Measurements from ENCODE around the gene PLEKHA6.

Gene PLEKHA6

DNA sequence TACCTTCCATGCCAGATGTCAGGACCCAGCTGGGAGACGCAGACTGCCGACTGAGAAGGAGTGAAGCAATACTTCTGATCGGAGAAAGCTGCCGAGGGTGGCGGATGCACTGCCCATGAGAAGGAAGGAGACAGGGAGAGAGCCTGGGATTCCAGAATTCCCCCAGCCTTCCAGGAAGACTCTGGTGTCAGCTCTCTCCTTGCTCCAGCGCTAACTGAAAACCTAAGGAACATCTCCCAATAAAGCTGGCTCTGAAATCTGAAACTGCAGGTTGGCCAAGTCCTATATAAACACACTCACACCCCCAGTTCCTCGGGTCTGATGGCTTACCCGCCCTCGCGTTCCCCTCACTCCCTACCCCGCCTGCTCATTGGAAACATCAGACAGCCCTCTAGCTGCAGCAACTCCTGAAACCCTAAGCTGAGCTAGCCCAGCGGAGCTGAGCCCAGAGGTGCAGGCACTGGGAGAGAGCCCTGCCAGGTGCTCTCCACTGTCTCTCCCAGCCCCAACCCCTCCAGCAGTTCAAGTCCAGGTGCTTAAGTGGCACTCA, 52.3 kb downstream of the PLEKHA6 start:
- DNase-seq: peak; percentile 92 to 98

DNA sequence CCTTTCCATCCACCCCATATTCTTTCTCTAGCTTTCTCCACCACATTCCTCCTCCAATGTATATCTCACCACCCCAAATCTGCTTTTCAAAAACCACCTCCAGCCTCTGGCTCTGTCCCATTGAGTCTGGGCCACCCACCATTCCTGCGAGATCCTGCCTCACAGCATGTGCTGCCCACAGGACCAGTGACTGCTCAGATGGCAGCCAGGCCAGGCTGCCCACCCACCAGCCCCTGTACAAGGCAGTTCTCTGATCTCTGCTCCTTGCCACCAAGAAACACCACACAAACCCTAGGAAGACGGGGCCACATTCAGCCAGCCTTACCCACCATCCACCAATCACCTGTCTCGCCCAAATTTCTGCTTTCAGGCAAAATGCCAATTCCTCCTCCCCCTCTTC, 53.7 kb downstream of the PLEKHA6 start:
- DNase-seq: no peak

DNA sequence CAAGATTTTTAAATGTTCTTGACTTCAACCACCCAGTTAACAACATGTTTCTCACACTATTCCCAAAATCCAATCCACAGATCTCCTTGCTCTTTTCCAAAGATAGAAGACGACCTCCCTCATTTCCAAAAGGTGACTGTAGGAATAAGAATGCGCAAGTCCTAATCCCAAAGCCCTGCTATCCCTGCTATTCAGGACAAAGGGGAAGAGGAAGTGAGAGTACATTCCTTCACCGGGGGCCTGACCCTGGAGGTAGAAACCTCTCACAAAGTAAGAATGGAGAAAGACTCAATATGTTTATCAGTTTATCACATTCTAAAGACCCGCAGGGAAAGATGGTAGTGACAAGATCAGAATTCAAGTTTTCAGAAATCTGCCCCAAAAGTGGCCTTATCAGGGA, 55.7 kb downstream of the PLEKHA6 start:
- DNase-seq: no peak

DNA sequence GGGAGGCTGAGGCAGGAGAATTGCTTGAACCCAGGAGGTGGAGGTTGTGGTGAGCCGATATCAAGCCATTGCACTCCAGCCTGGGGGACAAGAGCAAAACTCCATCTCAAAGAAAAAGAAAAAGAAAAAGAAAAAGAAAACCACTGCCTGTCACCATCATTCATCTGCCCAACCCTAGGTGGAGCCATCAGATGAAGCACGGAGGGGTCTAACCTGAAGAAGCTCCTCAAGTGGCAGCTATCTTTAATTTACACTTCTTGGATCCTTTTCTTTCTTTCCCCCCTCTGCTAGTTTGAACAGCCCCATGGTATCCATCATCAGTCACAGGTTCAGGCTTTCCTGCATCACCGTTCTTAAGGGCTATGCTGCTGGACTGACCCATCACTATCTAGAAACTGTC, 57.0 kb downstream of the PLEKHA6 start:
- DNase-seq: no peak

DNA sequence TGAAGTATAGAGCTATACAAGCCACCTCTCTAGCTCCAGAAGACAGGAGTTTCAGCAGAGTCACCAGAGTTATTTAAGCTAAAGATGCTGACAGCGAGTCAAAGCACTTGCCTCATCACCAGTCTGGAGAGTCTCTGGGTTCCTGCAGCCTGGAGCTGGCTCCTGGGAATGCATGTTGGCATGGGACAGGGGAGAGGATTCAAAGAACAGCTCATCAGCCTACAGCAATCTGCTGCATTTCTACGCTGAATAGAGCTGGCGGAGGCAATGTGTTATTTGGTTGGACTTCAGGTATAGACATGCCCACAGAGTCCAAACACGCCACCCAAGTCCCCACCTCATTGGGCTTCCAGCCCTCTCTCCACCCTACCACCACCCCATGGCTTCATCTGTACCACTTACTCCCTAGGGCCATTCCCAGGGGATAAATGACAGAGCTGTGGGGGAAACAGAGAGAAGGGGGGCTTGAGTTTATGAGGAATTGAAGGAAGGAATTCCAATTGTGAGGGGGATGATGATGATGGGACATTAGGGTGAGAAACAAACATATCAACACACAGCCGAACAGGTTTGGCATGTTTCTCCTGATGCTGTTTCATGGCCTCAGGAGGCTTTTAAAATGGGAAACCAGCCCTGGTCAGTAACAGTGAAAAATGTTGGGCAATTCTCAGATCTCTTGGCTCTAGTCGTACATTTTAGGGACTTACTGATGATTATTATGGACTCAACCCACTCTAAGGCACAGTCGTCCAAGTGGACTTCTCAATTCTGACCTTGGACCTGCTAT, 58.4 kb downstream of the PLEKHA6 start:
- DNase-seq: no peak

DNA sequence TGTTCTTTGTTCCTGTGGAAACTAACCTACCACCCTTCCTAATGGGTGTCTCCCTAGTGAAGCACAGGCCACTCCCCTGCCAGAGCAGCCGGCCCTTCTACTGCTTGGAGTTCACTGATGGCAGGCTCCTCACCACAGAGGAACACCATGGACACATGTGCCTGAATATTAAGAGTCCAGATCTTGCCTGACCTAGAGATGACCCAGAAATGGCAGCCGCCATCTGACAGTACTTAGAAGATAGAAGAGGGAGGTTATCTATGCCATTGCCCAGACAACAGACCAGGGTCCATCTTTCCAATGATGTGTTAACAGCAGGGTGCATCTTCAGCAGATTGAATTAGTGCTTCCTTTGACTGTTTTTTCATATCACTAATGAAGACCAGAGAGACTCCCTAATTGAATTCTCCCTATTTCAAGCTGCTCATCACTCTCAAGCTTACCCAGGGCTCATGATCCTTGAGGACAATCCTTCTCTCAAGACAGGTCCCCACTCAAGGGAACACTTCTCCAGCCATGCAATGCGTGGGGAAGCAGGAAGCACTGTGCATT, 59.8 kb downstream of the PLEKHA6 start:
- no peak for DNase-seq

DNA sequence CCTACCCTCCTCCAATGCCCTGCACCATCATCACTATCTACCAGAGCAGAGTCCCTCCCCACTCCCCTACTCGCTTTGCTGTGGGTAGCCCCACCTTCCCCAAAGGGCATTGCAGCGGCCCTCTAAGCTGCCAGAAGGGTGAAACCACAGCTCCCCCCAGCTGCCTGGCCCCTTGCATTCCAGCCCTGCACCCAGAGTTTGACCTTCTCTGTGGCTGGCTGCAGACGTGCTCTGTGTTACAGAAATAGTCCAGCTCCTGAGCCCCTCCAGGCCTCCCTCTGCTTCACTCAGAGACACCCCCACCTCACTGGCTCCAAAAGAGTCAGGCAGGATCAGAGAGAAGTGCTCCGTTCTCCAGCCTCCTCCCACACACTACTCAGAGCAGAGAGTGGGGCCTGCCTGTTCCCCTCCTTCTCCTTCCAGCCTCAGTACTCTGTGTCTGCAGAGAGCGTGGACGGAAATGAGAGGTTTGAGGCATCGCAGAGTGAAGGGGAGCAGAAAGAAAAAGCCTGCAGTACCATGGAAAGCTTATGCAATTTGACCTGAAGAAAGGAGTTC, 63.2 kb downstream of the PLEKHA6 start:
- DNase-seq: no peak

DNA sequence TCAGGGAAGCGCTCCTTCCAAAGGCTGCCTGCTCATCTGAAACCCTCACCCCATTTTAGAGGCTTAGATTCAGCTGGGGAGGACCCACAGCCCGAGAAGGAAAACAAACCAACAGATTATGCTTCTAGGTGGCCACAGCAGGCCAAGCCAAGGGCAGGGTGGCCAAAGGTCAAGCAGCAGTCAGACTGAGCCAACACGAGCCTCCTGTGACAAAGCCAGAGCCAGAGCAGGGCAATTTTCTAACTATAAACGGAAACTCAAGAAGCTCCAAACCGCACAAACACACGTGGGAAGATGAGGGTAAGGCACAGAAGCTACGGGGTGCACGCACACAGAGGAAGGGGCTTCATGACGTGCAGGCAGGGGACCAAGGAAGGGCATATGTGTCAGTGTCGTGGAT, 64.1 kb downstream of the PLEKHA6 start:
- no peak for DNase-seq

DNA sequence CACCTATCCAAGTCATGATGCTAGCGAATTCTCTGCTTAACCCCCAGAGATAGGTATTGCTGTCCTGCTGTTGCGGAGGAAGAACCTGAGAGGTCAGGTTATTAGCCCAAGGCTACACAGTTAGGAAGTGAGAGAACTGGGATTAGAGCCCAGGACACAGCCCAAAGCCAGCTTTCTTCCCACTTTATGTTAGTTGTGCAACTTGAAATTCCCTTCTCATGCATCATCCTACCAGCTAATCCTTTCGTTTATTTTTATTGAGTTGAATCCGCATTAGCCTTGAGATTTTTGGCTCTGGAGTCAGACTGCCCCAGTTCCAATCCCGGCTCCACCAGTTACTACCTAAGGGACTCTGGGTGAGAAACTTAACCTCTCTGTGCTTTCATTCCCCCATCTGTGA, 65.4 kb downstream of the PLEKHA6 start:
- DNase-seq: no peak

DNA sequence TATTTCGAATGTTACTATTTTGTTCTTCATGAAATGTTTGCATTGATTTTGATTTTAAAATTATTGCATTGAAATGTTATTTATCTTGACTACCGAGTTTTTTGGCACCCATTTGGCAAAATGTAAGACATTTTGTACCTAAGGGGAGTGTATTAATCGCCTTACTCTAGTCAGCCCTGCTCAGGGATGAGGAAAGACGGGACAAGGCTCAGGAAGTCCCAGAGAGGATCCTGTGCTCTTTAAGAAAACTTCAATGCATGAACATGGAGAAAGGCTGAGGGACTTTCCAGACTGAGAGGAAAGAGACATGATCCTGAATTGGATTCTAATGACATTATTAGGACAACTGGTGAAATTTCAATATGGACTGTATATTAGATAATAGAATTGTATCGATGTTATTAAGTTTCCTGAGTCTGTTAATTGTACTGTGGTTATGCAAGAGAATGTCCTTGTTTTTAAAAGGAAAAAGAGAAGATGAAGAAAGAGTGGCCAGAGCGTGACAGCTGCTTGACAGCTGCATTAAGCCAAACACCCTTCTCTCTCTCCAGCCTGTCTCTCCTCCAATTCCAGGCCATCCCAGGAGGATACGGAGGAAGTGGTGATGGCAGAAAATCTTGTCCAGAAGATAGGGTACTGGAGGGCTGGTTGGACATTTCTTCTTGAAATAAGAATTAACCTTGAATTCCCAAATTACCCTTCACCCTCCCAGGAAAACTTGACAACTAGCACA, 66.0 kb downstream of the PLEKHA6 start:
- no peak for DNase-seq

DNA sequence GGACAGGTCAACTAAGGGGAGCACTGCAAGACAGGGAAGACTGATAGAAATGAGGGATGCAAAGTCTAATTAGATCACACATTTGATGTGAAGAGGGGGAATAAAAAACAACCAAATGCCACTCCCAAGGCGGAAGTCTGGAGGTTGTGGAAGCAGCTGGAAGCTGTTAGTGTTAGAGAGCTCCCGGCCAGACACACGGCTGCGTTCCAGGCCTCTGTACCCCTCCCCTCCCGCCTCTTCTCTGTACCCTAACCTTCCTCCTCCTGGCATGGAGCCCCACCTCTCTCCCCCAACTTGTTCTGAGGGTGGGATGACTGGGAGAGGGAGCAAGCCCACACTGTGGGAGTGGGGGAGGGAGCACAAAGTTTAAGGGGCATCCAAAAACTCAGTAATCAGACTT, 67.0 kb downstream of the PLEKHA6 start:
- no peak for DNase-seq

DNA sequence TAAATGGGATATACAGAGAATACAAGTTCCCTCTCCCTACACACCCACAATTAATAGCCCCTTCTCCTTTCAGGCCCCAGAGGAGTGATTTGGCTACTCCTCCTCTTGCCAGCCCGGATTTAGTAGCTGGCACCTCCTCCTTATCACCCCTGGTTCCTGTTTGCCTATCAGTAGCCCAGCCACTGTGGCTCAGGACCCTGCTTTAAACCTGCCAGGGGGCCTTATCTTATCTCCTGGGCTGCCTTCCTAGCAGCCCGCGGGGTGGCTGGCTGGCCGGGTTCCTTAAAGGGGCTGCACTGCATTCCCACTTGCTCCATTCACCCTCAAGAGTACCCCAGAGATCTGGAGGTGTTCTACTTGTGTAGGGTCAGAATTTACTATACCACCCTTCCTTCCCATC, 70.4 kb downstream of the PLEKHA6 start:
- DNase-seq: no peak

DNA sequence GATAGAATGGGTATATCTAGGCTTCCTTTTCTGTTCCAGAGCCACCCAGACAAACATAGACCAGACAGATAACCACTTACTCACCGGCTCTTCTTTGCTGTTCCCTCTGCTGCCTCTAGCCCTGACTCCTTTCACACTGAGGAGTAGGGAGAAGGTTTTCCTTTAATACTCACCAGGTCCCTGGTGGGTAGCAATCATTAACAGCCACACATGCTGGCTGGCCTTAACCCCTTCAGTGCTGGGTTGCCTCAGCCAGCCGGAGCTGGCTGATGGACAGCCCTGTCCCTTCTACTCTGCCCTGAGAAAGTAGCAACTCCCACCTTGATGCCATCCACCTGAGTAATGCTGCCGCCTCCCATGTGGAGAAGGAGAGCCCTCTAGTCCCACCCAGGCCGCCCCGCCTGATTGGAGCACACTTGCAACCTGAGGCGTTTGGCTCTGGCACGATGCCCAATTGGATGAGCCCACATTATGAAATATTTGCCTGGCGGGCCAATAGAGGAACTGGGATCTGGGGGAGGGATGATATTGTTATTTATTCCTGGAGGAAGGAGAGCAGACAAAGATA, 71.6 kb downstream of the PLEKHA6 start:
- DNase-seq: no peak

DNA sequence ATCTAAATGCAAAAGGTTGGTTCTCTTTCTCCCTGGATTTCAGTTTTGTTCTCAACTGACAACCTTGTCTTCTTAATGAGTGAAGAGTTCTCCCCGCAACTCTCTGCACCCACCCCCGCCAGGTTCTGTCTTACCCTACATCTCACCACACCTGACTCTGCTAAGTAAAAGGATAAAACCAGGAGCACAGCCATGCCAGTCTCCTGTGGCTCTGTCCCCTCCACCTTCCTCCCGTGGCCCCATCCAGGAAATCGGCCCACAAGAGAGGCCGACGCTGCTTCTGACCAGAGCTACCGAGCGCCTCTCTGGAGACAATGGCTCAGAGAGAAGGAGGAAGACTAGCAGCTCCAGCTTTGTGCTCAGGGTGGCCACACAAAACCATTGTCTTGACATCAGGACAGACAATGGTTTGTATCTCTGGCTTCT, 72.2 kb downstream of the PLEKHA6 start:
- no peak for DNase-seq

DNA sequence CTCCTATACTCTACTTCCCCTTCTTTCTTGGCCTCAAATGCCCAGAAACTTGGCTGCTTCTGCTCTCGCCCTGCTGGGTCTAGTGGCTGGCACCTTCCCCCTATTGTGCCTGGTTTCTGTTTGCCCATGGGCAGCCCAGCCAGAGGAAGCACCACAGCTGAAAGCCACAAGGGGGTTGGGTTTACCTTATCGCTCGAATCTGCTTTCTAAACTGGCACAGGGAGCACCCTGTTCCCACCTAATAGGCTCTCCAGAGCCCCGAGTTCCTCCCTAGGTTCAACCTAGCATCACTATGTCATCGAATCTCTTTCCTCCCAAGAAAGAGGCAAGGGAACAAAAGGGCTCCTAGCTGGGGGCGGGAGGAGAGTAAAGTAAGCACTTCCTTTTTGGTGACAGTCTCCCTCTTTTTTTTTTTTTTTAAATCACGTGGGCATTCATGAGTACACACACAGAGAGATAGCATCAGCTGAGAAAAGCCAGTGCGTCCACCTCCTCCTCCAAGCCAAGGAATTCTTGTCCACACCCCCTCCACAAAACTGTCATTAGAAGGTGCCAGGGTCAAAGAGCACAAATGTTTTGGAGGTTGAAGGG, 72.8 kb downstream of the PLEKHA6 start:
- no peak for DNase-seq

DNA sequence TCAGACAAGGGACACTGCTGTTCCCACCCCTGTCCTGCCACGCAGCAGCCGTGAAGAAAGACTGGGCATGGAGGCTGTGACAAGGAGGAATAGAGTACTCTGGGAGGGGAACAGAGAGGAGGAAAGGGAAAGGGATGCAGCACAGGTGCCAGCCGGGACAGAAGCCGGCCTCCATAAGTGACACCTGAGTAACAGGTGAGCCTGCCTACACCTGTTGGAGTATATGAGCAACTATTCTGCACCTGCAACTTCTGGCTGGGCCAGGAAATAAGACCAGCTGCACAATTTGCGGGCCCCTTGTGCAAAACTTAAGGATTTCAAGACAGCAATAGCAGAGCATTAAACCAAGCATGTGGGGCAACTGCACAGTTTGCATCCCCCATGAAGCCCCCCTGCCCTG, 73.4 kb downstream of the PLEKHA6 start:
- no peak for DNase-seq

DNA sequence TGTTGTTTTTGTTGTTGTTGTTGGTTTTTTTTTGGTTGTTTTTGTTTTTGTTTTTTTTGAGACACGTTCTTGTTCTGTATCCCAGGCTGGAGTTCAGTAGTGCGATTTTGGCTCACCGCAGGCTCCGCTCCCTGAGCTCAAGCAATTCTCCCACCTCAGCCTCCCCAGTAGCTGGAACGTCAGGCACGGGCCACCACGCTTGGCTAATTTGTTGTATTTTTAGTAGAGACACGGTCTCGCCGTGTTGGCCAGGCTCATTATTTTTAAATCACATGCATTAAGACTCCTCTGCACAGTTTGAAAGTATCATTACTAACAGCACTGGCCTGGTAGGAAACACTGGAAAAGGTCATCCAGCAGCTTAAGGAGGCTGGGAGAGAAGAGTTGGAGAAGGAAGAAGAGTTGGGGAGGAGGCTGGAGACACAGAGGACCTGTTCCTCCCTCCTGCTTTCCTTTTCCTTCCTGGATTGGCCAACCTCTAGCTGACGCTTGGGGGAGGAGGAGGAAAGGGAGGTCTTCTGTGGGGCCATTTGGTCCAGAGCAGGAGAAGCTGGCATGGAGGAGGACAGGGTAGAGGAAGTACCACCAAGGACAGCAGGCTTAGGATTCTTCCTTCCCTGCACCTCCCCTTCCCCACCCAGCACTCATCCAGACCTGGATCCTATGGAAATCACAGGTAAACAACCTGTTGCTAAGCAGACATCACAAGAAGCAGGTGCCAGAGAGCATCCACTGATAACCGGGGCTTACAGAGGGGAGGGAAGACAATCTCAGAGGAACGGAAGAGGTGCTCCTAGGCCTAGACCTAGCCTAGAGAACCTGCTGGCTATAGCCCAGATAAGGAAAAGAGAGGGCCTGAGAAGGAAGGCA, 74.1 kb downstream of the PLEKHA6 start:
- DNase-seq: no peak

DNA sequence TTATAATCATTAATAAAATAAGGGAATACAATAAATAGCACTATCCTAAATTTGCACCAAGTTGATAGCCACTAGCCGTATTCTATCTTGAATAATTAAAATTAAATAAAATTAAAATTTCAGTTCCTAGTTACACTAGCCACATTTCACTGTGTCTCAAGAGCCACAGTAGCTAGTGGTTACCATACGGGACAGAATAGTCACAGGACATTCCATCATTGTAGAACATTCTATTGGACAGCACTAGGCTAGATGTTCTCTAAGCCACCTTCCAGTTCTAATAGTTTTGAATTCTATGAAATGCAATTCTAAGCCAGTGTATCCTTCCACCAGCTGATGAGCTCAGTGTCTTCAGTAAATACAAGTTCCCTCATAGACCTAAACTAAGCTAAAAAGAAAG, 74.8 kb downstream of the PLEKHA6 start:
- DNase-seq: no peak

DNA sequence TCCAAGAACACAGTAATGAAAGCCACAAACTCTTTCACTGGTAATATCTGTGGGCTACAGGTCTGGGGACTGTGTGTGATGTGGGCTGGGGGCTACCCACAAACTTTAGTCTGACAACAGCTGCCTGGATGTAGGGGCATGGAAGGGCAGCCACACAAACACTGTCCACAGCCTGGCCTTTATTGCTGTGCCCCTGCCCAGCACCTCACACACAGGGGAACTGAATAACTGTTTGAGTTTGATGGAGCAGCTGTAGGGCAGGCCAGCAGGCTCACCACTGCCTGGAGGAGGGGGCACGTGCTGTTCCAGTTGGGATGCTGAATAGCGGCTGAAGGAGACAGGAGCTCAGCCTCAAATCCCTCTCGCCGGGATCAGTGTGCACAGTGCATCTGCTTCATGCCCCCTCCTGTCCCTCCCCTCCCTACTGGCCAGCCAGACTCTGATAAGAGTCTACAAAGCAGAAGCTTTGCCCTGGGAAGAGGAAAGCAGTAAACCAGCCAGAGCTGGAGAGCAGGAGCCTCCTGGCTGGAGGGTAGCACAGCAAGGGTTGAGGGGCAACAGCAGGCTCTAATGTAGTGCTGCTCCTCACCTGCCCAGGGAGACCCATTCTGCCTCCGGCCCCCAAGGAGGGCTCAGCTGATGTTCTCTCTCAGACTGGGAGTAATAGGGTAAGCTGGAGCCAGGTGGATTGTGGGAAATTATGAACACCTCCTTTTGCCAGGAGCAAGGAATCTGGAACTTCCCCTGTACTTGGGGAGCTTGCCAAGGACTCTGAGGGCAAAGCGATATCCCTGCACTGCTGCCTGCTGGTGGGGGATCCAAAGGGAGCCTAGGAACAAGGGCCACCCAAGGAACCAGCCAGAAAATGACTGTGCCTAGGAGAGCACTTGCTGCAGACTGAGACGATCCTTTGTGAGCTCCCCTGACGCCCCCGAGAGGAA, 75.7 kb downstream of the PLEKHA6 start:
- DNase-seq: no peak

DNA sequence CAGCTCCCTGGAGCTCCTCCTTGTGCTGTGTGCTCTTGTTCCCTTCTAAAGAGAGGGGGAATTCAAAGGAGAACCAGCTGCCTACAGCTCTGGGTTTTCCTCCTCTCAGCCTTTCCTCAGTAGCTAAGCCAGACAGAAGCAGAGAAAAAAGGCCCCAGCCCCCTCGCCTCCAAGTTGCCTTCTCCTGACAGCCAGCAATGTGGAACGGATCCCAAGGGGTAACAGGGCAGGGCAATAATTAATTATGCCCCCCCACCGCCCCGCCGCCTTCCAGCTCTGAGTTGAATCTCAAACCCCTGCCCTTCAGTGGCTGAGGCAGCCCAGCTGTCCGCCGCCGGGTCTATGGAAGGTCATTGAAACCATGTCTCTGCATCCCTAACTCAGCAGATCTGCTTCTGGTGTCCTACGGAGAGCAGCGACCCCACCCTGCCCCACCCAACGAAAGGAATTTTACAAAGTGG, 76.9 kb downstream of the PLEKHA6 start:
- no peak for DNase-seq
